OCI-LY3 (cell line): ENCODE results near the gene ARHGAP28.

Experiments used
- H2AFZ ChIP-seq: fragments of 200-600, 300-600 bp; shearing (Covaris generic); 2 replicates; pipeline ENCODE4 v1.6.0; 2014; ENCODE audit warnings: antibody characterized with exemption, low read depth, low read length
- H3K27ac ChIP-seq: fragments of 200-600, 300-600 bp; sonication (generic); 2 replicates; pipeline ENCODE4 v1.5.1; 2014; ENCODE audit warnings: mild to moderate bottlenecking, low read length, moderate library complexity, mixed read lengths
- H3K27me3 ChIP-seq: fragments of 200-600, 300-600 bp; sonication (generic); 2 replicates; pipeline ENCODE4 v1.6.1; 2014; ENCODE audit warnings: low read depth, low read length, mixed read lengths
- H3K36me3 ChIP-seq: fragments of 200-600, 300-600 bp; sonication (generic); replicated peaks from 2 replicates; pipeline ENCODE3; 2014; ENCODE audit warnings: low read depth, low read length, mixed read lengths
- H3K4me1 ChIP-seq: fragments of 300-600, 200-600 bp; sonication (generic); 2 replicates; pipeline ENCODE4 v1.6.1; 2014; ENCODE audit warnings: low read length, mixed read lengths
- H3K4me2 ChIP-seq: fragments of 200-600, 300-600 bp; sonication (generic); 2 replicates; pipeline ENCODE4 v1.6.1; 2014; ENCODE audit warnings: low read length, mixed read lengths
- H3K4me3 ChIP-seq: fragments of 300-600, 200-600 bp; sonication (generic); 2 replicates; pipeline ENCODE4 v1.5.1; 2014; ENCODE audit warnings: antibody characterized with exemption, mild to moderate bottlenecking, low read length, moderate library complexity
- H3K79me2 ChIP-seq: fragments of 300-600, 200-600 bp; shearing (Covaris generic); 2 replicates; pipeline ENCODE4 v1.6.1; 2014; ENCODE audit warnings: mild to moderate bottlenecking, low read length, mixed read lengths
- H3K9ac ChIP-seq: fragments of 300-600, 200-600 bp; shearing (Covaris generic); 2 replicates; pipeline ENCODE4 v1.6.0; 2014; ENCODE audit warnings: mild to moderate bottlenecking, low read length, moderate library complexity
- H3K9me3 ChIP-seq: fragments of 200-600, 300-600 bp; shearing (Covaris generic); 2 replicates; pipeline ENCODE4 v1.6.1; 2014; ENCODE audit warnings: low read length, mixed read lengths; ENCODE audit not compliant: insufficient read depth
- H4K20me1 ChIP-seq: fragments of 200-600, 300-600 bp; sonication (generic); 2 replicates; pipeline ENCODE4 v1.6.1; 2016; ENCODE audit warnings: low read length, mixed read lengths; ENCODE audit not compliant: insufficient read depth
- CTCF ChIP-seq: fragments of 200-600, 300-600 bp; sonication (generic); IDR thresholded peaks from 2 replicates; pipeline ENCODE4 v1.5.1; 2014; ENCODE audit warnings: antibody characterized with exemption, low read length, low read depth
- EZH2phosphoT487 ChIP-seq: fragments of 200-600 bp; shearing (Covaris generic); IDR thresholded peaks from 2 replicates; pipeline ENCODE4 v1.6.1; 2018; ENCODE audit warnings: antibody characterized with exemption, mixed run types, low read depth

The ARHGAP28 gene

GRCh38 chr18:6943143-6943542 is 213.6 kb downstream of the ARHGAP28 start:
- H2AFZ ChIP-seq: no peak overlapping the region
- no peak overlapping the region for H3K27ac ChIP-seq
- no peaks in the 10 kb centered on the region for H3K4me1 ChIP-seq
- H3K27me3 ChIP-seq: no peaks in the 10 kb centered on the region
- H3K9ac ChIP-seq: no peak overlapping the region
- H3K4me3 ChIP-seq: no peak overlapping the region
- no peaks in the 10 kb centered on the region for H3K79me2 ChIP-seq
- no peaks in the 10 kb centered on the region for H3K9me3 ChIP-seq
- TF ChIP-seq EZH2phosphoT487 (no peak), CTCF (no peak)
- no peak overlapping the region for H3K4me2 ChIP-seq
- H3K36me3 ChIP-seq: no peaks in the 10 kb centered on the region
- H4K20me1 ChIP-seq: no peaks in the 10 kb centered on the region

GRCh38 chr18:6947338-6948030 is 218.0 kb downstream of the ARHGAP28 start:
- Histone ChIP-seq H4K20me1 (no peaks in the 10 kb centered on the region), H3K4me3 (no peak overlapping the region), H3K4me1 (no peaks in the 10 kb centered on the region), H3K79me2 (no peaks in the 10 kb centered on the region), H3K9ac (no peak overlapping the region), H3K27ac (no peak overlapping the region), H3K9me3 (no peaks in the 10 kb centered on the region), H3K4me2 (no peak overlapping the region), H2AFZ (no peak overlapping the region), H3K27me3 (no peaks in the 10 kb centered on the region), H3K36me3 (no peaks in the 10 kb centered on the region)
- no peak for TF ChIP-seq CTCF
- TF ChIP-seq EZH2phosphoT487: no peak

- Histone ChIP-seq H2AFZ (no peak overlapping the region), H3K27me3 (no peaks in the 10 kb centered on the region), H3K4me3 (no peak overlapping the region), H3K9ac (no peak overlapping the region), H3K4me1 (no peaks in the 10 kb centered on the region), H4K20me1 (no peaks in the 10 kb centered on the region), H3K27ac (no peak overlapping the region), H3K36me3 (no peaks in the 10 kb centered on the region), H3K9me3 (no peaks in the 10 kb centered on the region), H3K79me2 (no peaks in the 10 kb centered on the region), H3K4me2 (no peak overlapping the region)
- no peak for TF ChIP-seq CTCF
- no peak for TF ChIP-seq EZH2phosphoT487
Observed at GRCh38 chr18:6948281-6949055, 219.0 kb downstream of the ARHGAP28 start.

- no peaks in the 10 kb centered on the region for H3K4me1 ChIP-seq
- no peak overlapping the region for H3K4me2 ChIP-seq
- H3K27me3 ChIP-seq: no peaks in the 10 kb centered on the region
- H4K20me1 ChIP-seq: no peaks in the 10 kb centered on the region
- no peak overlapping the region for H3K4me3 ChIP-seq
- no peaks in the 10 kb centered on the region for H3K36me3 ChIP-seq
- H3K9ac ChIP-seq: no peak overlapping the region
- H3K79me2 ChIP-seq: no peaks in the 10 kb centered on the region
- no peaks in the 10 kb centered on the region for H3K9me3 ChIP-seq
- H3K27ac ChIP-seq: no peak overlapping the region
- TF ChIP-seq CTCF: no peak
- no peak for TF ChIP-seq EZH2phosphoT487
- H2AFZ ChIP-seq: no peak overlapping the region
Observed at GRCh38 chr18:6949800-6950586, 220.5 kb downstream of the ARHGAP28 start.
